Endothelial cell of umbilical vein (primary cell): Measurements from ENCODE around the gene PRDM16.

ENCODE experiments used
- CTCF ChIP-seq, 2 donors: IDR thresholded peaks; 1 replicate in 1 of 2; 2 replicates in 1 of 2; pipeline ENCODE4 v1.5.1; 2011; ENCODE audit warnings: low read length in 2 of 2, mild to moderate bottlenecking in 2 of 2, moderate library complexity in 2 of 2, control low read depth in 1 of 2, inconsistent platforms in 1 of 2, low read depth in 1 of 2; ENCODE audit not compliant: insufficient read depth in 1 of 2; ENCODE audit errors: extremely low read depth in 1 of 2
- EZH2 ChIP-seq: IDR thresholded peaks from 2 replicates; pipeline ENCODE4 v1.6.1; 2012; ENCODE audit warnings: borderline replicate concordance, low read depth, mild to moderate bottlenecking, moderate library complexity, low read length, inconsistent platforms; ENCODE audit not compliant: severe bottlenecking
- GATA2 ChIP-seq: IDR thresholded peaks from 2 replicates; pipeline ENCODE4 v1.7.0; 2011; ENCODE audit warnings: low read depth, mild to moderate bottlenecking, moderate library complexity, mixed read lengths, low read length; ENCODE audit not compliant: insufficient read length, insufficient read depth
- JUN ChIP-seq: IDR thresholded peaks from 2 replicates; pipeline ENCODE4 v1.6.1; 2011; ENCODE audit warnings: borderline replicate concordance, low read depth; ENCODE audit not compliant: insufficient read length, insufficient read depth
- MYC ChIP-seq: IDR thresholded peaks from one replicate; pipeline ENCODE4 v1.6.1; 2011; ENCODE audit warnings: mild to moderate bottlenecking, low read depth, low read length
- POLR2A ChIP-seq: IDR thresholded peaks from 2 replicates; pipeline ENCODE4 v1.6.1; 2012; ENCODE audit warnings: low read depth, mild to moderate bottlenecking, control low read depth, low read length
- POLR2AphosphoS5 ChIP-seq: IDR thresholded peaks from 2 replicates; pipeline ENCODE4 v1.6.1; 2012; ENCODE audit warnings: low read depth, mild to moderate bottlenecking, control low read depth, low read length, moderate library complexity; ENCODE audit not compliant: insufficient read depth
- TF ChIP-seq, protein P1 (sequence below): IDR thresholded peaks from 2 replicates; pipeline ENCODE4 v1.6.1; 2011; ENCODE audit not compliant: insufficient read depth, insufficient read length

DNA sequence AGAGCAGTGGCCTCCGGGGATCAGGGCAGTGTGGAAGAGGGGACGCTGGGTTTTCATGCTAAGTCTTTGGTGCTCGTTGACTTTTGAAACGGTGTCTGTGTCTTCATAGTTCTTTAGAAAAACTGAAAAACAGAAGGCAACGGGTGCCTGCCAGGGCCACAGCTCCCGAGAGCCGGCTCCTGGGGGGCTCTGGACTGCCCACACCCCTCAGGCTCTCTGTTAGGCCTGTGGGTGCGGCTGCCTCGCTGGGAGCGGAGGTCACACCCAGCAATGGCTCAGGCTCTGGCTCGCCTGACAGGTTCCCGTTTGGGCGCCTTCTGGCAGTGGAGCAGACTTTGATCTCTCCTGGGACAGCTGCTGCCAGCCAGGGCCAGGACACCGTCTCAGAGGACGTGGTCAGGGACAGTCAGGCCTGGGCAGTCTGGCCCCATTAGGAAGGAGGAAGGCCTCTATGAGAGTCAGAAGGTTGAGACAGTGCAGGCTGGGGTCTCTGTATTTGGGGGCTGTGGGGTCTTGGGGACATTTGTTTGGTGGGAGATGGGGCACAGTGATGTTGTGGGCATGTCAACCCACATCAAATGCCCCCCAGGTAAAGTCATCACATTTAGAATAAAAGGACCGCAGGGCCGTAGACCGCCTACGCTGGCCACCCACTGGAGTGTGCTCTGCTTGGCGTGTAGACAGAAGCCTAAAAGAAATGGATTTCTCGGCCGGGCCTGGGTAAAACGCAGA is 391.1 kb downstream of the PRDM16 start:
- no peak for TF ChIP-seq GATA2
- no peak for TF ChIP-seq CTCF (IDR thresholded peaks at IDR 0.05; ENCODE audit: extremely low read depth in 1 of 2, insufficient read depth in 1 of 2, low read depth in 1 of 2, low read length in 2 of 2)
- TF ChIP-seq POLR2A = no peak
- TF ChIP-seq, protein P1, sequence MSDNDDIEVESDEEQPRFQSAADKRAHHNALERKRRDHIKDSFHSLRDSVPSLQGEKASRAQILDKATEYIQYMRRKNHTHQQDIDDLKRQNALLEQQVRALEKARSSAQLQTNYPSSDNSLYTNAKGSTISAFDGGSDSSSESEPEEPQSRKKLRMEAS = no peak
- no peak for TF ChIP-seq POLR2AphosphoS5
- TF ChIP-seq MYC = no peak
- TF ChIP-seq JUN = no peak
- TF ChIP-seq EZH2 = no peak
